HG03025 (cell line): ENCODE data around the gene ENTR1.

Experiments
- ATAC-seq: cut with Tn5 transposase; IDR thresholded peaks from one replicate; pipeline ENCODE4 v1.9.1; 2021; ENCODE audit warnings: mild to moderate bottlenecking, moderate library complexity; ENCODE audit not compliant: unreplicated experiment, low FRiP score

ENTR1 gene

GRCh38 chr9:136400038-136400834 is 10.2 kb downstream of the ENTR1 start, which contains the start of gene SNAPC4:
Gene SNAPC4, minus strand, starts transcription at chr9:136400170. Its CDS starts 1,742 bp downstream, at chr9:136398428.
- peak; percentile 57 for ATAC-seq

- ATAC-seq, result peak; percentile 9
These were observed 11.0 kb downstream of the ENTR1 start for GRCh38 chr9:136399176-136400037.

DNA sequence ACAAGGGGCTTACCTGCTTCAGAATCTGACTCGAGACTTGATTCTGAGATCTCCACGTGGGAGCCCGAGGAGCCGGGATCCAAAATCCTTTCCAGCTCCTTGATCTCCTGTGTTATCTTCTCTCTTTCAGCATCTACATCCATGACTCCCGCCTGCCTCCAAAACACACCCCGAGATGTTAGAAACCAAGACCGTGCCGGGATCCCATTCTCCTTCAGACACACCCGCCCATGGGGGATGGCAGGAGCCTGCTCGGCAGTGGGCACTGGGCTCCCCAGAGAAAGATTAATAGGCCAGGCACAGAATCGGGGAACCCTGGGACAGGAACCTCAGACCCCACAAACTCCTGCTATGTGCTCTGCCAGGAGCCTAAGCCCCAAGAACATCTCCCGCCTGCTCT is 12.1 kb downstream of the ENTR1 start:
- ATAC-seq, result no peak

DNA sequence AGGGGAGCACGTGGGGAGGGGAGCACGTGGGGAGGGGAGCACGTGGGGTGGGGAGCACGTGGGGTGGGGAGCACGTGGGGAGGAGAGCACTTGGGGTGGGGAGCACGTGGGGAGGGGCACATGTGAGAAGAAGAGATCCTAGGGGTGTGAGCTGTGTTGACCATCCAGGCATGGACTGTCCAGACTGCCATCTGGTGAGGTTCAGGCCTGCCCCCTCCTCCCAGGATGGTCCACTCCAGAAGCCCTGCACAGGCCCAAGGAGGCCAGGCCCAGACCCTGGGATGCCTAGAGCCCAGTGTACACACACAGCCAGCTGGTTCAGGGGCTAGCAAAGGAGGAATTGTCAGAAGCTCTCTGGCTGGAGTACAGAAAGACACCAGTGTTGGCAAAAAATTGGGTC is 12.8 kb downstream of the ENTR1 start:
- no peak for ATAC-seq

DNA sequence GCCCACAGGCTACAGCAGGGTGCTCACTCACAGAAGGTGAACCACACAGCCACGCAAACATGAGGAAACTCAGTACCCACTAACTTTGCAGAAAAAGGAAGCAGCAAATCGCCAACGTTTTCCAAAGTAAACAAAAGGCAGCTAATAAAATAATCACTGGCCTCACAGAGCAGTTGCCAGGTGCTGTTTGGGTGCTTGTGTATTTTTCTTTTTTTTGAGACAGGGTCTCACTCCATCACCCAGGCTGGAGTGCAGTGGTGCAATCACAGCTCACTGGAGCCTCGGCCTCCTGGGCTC is 14.2 kb downstream of the ENTR1 start:
- no peak for ATAC-seq

GRCh38 chr9:136395345-136396218 is 14.8 kb downstream of the ENTR1 start:
- no peak for ATAC-seq

- ATAC-seq, result no peak
These were observed 15.4 kb downstream of the ENTR1 start for GRCh38 chr9:136395020-136395340.

GRCh38 chr9:136394312-136395019 is 15.9 kb downstream of the ENTR1 start:
- no peak for ATAC-seq

DNA sequence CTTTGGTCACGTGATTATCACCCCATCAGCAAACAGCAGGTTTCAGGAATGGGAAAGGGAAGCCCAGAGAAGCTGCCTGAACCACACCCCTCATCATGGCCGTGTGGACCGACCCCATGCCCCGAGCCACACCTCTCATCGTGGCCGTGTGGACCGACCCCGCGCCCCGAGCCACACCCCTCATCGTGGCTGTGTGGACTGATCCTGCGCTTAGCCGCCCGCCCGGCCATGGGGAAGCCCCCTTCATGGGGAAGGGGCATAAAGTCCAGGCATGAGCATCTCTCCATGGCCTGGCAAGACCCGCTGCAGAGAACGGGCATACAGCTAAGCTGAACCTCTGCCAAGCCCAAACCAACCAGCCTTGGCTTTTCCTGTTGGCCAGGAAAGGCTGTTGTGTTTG is 16.9 kb downstream of the ENTR1 start:
- no peak for ATAC-seq

DNA sequence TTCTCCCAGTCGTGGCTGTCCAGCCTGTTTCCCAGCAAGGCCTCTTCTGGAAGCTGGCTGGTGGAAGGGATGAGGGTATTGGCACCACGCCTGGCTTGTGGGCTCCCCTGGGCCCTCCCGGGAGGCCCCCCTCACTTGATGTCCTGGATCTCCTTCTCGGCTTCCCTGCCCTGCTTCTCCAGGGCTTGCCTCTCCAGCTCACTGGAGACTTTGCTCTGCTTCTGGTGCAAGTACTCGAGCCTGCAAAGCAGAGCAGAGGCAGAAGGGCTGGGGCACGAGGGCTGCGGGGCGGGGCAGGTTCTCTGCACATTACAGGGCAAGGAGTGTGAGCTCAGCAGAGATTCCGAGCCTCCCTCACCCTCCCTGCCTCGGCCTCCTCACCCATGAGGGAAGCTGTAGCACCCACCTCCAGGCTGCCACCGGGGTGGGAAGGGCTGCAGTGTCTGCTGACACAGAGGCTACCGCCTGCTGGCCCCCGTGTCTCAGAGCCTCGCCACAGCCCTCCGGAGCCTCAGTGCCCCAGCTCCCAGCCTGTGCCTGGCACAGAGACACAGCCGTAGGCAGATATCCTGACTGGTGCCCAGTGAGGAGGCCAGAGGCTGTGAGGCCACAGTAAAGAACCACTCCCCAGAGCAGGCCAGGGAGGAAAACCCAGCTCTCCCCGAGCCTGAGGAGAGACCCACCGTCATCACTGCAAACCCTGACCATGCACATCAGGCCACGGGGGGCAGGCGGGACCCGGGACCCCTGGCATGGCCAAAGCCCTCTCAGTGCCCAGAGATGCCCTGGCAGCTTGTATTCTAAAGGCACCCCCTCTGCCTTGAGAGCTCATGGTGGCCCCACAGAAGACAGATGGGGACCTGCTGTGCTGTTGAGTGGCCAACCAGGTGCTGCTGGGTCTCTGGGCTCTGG is 17.6 kb downstream of the ENTR1 start:
- no peak for ATAC-seq

DNA sequence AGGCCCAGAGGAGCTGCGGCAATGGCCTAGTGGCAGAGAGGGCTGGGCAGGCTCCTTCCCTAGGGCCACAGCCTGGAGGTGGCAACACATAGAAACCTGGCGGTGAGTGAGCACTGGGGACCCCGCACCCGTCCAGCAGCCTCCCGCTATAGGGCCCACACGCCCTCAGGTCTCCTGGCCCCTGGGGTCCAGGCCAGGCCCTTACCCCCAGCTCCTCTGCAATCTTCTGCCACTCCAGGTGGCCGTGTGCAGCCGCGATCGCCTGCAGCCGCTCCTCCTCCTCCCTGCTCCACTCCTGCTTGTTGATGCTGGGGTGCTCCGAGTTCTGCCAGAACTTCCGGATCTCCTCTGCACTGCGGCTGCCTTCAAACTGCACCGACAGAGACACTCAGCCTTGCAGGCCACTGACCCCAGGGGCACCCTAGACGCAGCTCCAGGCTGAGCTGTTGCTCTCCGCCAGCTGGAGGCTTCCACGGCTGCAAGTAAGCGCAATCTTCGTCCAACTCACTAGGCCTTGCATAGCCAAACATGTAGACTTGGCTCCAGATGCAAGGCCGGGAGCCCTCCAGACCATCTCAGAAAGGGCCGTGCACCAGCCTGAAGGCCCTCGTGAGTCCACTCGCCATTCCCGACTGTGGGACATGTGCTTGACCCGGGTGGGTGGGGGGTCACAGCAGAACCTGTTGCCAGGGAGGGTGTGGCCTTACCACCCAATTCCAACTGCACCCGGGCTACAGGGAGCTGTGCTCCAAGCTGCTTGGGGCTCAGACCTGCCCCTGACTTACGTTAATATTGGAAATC is 18.5 kb downstream of the ENTR1 start:
- no peak for ATAC-seq

DNA sequence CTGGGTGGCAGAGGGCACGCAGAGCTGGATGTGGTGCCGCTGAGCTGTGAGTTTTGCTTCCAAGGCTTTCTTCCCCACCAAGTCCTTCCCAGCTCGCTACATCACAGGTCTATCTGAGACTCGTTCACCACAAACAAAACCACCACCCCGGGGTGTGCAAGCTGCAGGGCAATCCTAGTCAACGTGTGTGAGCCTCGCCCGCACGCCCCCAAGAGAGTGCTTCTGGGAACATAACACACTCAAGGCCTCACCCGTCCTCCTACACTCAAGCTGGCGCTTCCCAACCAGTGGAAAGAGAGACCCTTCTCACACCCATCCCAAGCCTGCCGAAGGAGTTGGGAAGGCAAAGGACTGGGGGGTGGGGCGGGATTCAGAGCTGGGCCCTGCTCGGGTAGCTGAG is 21.0 kb downstream of the ENTR1 start:
- no peak for ATAC-seq

DNA sequence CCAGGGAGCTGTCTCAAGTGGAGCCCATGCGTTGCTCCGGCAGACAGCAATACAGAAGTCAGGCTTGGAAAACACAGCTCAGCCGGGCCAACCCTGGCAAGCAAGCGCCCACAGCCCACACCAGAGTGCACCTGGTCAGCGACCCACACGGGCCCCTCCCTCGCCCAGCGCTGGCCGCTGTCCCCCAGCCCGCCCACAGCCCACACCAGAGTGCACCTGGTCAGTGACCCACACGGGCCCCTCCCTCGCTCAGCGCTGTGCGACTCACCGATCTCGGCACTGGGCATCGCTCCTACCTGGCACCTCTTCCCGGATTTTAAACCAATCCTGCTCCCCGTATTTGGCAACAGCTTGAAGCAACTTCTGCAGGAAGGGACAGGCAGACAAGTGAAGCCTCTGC is 23.2 kb downstream of the ENTR1 start:
- no peak for ATAC-seq

- ATAC-seq, result no peak
These were observed 24.4 kb downstream of the ENTR1 start for GRCh38 chr9:136386018-136386417.

DNA sequence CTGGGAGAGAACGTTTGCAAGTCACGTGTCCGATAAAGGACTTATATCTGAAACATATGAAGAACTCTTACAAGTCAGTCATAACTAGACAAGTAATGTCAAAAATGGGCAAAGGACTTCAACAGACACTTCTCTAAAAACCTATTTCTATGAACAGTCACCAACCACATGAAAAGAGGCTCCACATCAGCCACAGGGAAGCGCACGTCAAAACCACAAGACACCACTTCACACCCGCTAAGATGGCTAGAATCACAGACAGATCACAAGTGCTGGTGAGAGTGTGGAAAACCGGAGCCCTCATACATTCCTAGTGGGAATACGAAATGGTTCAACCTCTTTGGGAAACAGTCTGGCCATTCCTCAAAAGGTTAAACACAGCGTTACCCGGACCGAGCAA is 25.4 kb downstream of the ENTR1 start:
- no peak for ATAC-seq

- ATAC-seq, result no peak
These were observed 27.0 kb downstream of the ENTR1 start for GRCh38 chr9:136383436-136383835.

DNA sequence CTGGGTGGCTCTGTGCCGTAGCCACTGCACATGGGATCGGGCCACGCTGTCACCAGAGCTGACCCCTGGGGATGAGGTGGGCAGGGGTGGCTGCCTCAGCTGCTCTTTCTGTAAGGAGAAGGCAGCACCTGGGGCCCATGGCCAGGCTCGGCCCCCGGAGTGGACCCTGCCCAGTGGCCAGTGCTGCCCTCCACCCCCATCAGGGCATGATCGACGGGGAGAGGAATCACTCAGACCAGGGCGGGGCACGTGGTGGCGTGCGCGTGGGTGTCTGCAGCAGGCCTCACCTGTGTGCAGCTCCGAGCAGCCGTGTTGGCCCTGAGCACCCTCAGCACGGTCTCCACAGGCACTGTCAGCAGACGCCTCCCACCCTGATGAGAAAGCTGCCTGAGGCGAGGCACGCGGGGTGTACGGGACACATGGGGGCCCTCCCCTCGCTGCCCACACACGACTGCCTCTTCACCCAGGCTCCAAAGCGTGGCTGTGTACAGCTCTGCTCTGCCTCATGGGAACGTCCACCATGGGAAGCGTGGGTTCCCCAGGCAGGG is 28.4 kb downstream of the ENTR1 start:
- no peak for ATAC-seq

DNA sequence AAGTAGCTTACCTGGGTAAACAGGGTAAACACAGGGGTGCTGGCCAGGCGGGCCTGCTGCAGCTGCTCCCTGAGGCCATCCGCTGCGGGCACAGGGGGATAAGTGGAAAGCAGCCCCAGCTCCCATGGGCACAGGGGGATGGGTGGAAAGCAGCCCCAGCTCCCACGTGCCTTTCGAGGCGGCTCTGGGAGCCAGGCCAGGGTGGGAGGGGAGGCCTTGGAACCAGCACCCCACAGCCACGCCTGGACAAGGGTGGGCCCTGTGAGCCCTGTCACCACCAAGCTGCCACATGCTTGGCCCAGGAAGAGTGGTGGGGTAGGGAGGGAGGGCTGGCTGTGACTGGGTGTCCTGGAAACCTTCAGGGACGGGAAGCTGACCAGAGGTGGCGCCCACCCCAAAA is 29.1 kb downstream of the ENTR1 start:
- no peak for ATAC-seq
